GM10266 (cell line): ENCODE results near the gene FTH1.

Experiments used
- DNase-seq: peaks from one replicate; pipeline ENCODE4 v3.0.0; 2012; ENCODE audit errors: extremely low spot score
- CTCF ChIP-seq: IDR thresholded peaks from 2 replicates; pipeline ENCODE4 v1.5.1; 2012; ENCODE audit warnings: mild to moderate bottlenecking, low read depth; ENCODE audit not compliant: control insufficient read depth, insufficient read depth; ENCODE audit errors: missing control alignments

The FTH1 gene

GRCh38 chr11:61916737-61917333 is 50.6 kb downstream of the FTH1 start:
- DNase-seq: no peak

GRCh38 chr11:61914471-61915171 is 52.8 kb downstream of the FTH1 start:
- TF ChIP-seq CTCF: no peak
- DNase-seq: no peak

More at GRCh38 chr11:61916737-61917333, 50.6 kb downstream of the FTH1 start:
- TF ChIP-seq CTCF: no peak
